Prostate gland (tissue), 2 donors: Measurements from ENCODE around the gene RPUSD4. TPM values are rescaled to one million over a fixed set of nuclear protein-coding genes. Genes with fewer than 3 reads are reported as not detected.

Experiments used
- DNase-seq: peaks from one replicate; pipeline ENCODE4 v3.0.0-alpha.2; 2019; ENCODE audit warnings: low spot score
- H3K27ac ChIP-seq, 2 donors: fragments of 200-600 bp; sonication (generic); 2 replicates each; pipeline ENCODE4 v1.5.1; 2017 to 2019
- H3K27me3 ChIP-seq: fragments of 200-600 bp; sonication (generic); replicated peaks from 2 replicates; pipeline ENCODE4 v1.5.1; 2019; ENCODE audit not compliant: insufficient read depth
- H3K36me3 ChIP-seq, 2 donors: fragments of 200-600 bp; sonication (generic); 1 replicate in 1 of 2; 2 replicates in 1 of 2; pipeline versions ENCODE4 v1.5.1 to v1.8.1; 2017 to 2019
- H3K4me1 ChIP-seq: fragments of 200-600 bp; sonication (generic); replicated peaks from 2 replicates; pipeline ENCODE4 v1.5.1; 2019
- H3K4me3 ChIP-seq, 2 donors: fragments of 200-600 bp; sonication (generic); 2 replicates each; pipeline ENCODE4 v1.5.1; 2017 to 2019
- H3K9me3 ChIP-seq: fragments of 200-600 bp; sonication (generic); 2 replicates; pipeline ENCODE4 v1.5.1; 2017
- POLR2A ChIP-seq: fragments of 450-650 bp; IDR thresholded peaks from one replicate; pipeline ENCODE4 v1.6.1; 2016; ENCODE audit warnings: antibody characterized with exemption, mild to moderate bottlenecking
- POLR2AphosphoS5 ChIP-seq: sonication (generic); formaldehyde crosslinking; IDR thresholded peaks from one replicate; pipeline ENCODE4 v1.6.1; 2017; ENCODE audit warnings: antibody characterized with exemption
- WGBS: methylation state at CpG from one replicate; pipeline ENCODE4 v1.1.5; 2018; 5-methylcytosine and 5-hydroxymethylcytosine counted together
- intact Hi-C: fragments of 100-400 bp; cut with DNase I; formaldehyde crosslinking; loops from one replicate; pipeline ENCODE4 v1.14.2; 2022
- total RNA-seq, 2 donors: library from RNA; depleted of rRNA; stranded (reverse); fragments of >200 nt; gene quantifications; one replicate each; pipeline ENCODE4 v1.1.0, GENCODE V29; 2016
- TF ChIP-seq, protein P1 (sequence below), 4 experiments: fragments of 200-600 bp in 2 of 4; fragments of 450-650 bp in 2 of 4; sonication (generic) in 2 of 4; IDR thresholded peaks; 1 replicate in 3 of 4; 2 replicates in 1 of 4; pipeline ENCODE4 v1.5.1; 2016 to 2019; ENCODE audit warnings: antibody characterized with exemption in 4 of 4, mild to moderate bottlenecking in 2 of 4, moderate library complexity in 2 of 4

Gene RPUSD4
- total RNA-seq, 2 donors from 2014 or later = 13.0 to 29.7 TPM

DNA sequence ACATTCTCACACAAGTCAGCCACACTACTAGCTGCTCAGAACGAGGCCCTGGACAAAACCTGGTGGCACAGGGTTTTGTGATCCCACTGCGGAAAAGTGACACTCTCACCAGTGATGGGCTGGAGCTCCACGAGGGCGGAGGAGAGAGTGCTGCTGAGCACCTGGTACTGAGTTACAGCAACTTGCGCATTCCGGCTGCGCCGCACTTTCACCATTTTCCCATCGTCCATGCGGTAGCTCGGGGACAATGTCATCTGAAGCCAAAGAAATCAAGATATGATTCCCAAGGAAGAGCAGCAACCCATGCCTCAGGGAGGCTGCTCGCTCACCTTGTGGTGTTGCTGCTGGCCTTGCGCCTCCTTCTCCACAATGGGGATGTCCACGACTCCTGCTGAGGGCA, 6.1 kb downstream of the RPUSD4 start:
- no peak overlapping the region for H3K27ac ChIP-seq
- no peak for DNase-seq
- intact Hi-C loops = no loop called here
- 96% methylated on average over 14 of the region's 14 CpGs for WGBS
- no peak for TF ChIP-seq POLR2AphosphoS5
- TF ChIP-seq, protein P1, sequence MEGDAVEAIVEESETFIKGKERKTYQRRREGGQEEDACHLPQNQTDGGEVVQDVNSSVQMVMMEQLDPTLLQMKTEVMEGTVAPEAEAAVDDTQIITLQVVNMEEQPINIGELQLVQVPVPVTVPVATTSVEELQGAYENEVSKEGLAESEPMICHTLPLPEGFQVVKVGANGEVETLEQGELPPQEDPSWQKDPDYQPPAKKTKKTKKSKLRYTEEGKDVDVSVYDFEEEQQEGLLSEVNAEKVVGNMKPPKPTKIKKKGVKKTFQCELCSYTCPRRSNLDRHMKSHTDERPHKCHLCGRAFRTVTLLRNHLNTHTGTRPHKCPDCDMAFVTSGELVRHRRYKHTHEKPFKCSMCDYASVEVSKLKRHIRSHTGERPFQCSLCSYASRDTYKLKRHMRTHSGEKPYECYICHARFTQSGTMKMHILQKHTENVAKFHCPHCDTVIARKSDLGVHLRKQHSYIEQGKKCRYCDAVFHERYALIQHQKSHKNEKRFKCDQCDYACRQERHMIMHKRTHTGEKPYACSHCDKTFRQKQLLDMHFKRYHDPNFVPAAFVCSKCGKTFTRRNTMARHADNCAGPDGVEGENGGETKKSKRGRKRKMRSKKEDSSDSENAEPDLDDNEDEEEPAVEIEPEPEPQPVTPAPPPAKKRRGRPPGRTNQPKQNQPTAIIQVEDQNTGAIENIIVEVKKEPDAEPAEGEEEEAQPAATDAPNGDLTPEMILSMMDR (IDR thresholded peaks at IDR 0.05) = no peak
- TF ChIP-seq POLR2A = no peak
- H3K27me3 ChIP-seq = no peaks in the 10 kb centered on the region
- peaks cover 2 to 10% of the 10 kb centered on the region in 2 donors for H3K36me3 ChIP-seq
- no peak overlapping the region for H3K4me3 ChIP-seq
- H3K4me1 ChIP-seq = no peaks in the 10 kb centered on the region
- H3K9me3 ChIP-seq = no peaks in the 10 kb centered on the region

DNA sequence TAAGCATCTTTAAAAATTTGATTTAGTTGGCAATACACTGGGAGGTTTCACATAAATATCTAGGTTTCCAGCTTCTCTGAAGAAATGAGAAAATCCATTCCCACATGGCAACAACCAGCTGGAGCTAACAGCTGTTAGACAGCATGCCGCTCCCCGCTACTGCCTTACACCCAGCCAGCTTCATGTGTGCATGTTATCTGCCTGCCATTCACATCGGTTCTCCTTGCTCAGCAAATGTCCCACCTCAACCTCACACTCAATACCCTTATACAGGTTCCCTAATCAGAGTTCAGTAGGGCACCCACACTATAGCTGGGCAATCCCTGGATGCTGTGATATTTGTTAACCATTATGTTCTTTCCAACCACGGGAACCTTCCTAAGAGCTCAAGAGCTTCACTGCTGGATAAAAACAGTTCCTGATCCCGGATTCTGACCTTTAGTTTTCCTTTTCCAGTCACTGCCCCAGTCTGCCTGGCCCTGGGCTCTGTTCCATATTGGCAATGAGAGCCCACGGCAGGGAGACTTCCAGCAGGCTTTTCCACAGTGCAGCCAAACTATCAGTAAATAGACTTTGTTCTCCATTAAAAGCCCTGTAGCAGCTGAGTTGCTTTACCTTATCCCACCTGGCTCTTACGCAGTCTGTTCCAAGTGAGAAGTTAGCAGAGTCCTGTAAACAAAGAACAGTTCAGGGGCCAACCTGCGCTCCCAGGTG, 8.6 kb downstream of the RPUSD4 start:
- intact Hi-C loops = no loop called here
- WGBS = 93% methylated on average over 8 of the region's 8 CpGs
- no peak overlapping the region for H3K27ac ChIP-seq

DNA sequence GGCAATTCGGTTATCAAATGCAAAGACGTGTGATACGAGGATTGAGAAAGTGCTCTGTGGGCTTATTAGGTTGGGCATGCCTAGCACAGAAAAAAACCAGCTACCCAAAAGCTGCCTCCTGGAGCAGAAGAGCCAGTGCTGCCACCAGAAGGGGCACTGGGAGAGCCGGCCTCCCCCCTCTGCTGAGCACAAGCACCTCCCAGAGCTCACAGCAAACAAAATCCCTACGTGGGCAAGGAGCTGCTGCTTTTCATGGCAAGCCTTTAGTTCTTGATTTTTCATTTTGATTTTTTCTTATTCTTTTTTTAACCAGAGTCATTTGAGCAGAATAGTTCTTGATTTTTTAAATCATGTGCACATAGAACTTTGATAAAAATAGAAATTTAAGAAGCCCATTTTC, 12.8 kb downstream of the RPUSD4 start:
- no peaks in the 10 kb centered on the region for H3K4me1 ChIP-seq
- peaks cover 0 to 7% of the 10 kb centered on the region in 2 donors for H3K36me3 ChIP-seq
- WGBS = 90% methylated on average over 5 of the region's 5 CpGs
- H3K4me3 ChIP-seq = no peak overlapping the region
- DNase-seq = no peak
- intact Hi-C loops = no loop called here
- H3K9me3 ChIP-seq = no peaks in the 10 kb centered on the region
- no peaks in the 10 kb centered on the region for H3K27me3 ChIP-seq
- TF ChIP-seq POLR2A (no peak), POLR2AphosphoS5 (no peak)
- TF ChIP-seq, protein P1 (IDR thresholded peaks at IDR 0.05) = no peak
- no peak overlapping the region for H3K27ac ChIP-seq

More for the DNA sequence above, 8.6 kb downstream of the RPUSD4 start:
- Histone ChIP-seq H3K9me3 (no peaks in the 10 kb centered on the region), H3K4me1 (no peaks in the 10 kb centered on the region), H3K36me3 (peaks cover 2 to 10% of the 10 kb centered on the region in 2 donors), H3K27me3 (no peaks in the 10 kb centered on the region), H3K4me3 (no peak overlapping the region)
- DNase-seq = no peak
- TF ChIP-seq POLR2AphosphoS5 (no peak), POLR2A (no peak)
- TF ChIP-seq, protein P1 (IDR thresholded peaks at IDR 0.05) = no peak

DNA sequence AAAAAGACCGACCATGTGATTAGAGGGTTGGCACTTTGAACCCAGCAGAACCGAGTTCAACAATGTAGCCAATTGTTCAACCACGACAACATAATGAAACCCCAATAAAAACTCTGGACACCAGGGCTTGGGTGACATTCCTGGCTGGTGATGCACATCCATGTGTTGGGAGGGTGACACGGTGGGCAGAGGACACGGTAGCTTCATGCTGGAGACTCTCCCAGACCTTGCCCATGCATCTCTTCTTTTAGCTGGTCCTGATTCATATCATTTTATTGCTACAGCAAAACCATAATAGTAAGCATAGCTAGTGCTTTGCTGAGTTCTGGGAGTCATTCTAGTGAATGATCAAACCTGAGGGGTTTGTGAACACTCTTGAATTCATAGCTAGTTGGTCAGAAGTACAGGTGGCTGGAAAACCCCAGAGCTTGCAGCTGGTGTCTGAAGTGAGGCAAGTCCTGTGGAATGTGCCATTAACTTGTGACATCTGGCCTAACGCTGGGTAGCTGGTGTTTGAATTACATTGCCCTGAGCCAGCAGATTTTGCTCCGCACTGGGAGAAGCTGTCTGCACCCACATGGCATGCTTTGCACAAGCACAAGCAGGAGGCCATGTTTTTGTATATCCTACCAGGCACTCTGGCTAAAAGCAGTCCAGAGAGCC, 14.0 kb downstream of the RPUSD4 start:
- DNase-seq = no peak
- no peak for TF ChIP-seq POLR2AphosphoS5
- TF ChIP-seq, protein P1 (IDR thresholded peaks at IDR 0.05) = no peak
- TF ChIP-seq POLR2A = no peak
- H3K27ac ChIP-seq = no peak overlapping the region
- H3K9me3 ChIP-seq = no peaks in the 10 kb centered on the region
- no peak overlapping the region for H3K4me3 ChIP-seq
- intact Hi-C loops = no loop called here
- no peaks in the 10 kb centered on the region for H3K4me1 ChIP-seq
- 72% methylated on average over 7 of the region's 7 CpGs for WGBS
- H3K27me3 ChIP-seq = no peaks in the 10 kb centered on the region
- no peaks in the 10 kb centered on the region for H3K36me3 ChIP-seq

DNA sequence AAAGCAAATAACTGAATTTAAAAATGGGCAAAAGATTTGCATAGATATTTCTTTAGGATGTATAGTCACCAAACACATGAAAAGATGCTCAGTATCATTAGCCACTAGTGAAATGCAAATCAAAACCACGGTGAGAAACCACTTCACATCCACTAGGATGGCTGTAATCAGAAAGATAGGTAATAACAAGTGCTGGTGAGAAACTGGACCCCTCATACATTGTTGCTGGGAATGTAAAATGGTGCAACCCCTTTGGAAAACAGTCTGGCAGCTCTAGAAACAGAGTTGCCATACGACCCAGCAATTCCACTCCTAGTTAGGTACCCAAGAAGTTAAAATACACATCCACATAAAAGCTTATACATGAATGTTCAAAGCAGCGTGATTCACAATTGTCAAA, 16.3 kb downstream of the RPUSD4 start:
- WGBS = 99% methylated on average over 3 of the region's 3 CpGs
- H3K4me1 ChIP-seq = no peaks in the 10 kb centered on the region
- no peak overlapping the region for H3K27ac ChIP-seq
- no peaks in the 10 kb centered on the region for H3K27me3 ChIP-seq
- TF ChIP-seq, protein P1 (IDR thresholded peaks at IDR 0.05) = no peak
- no peak for TF ChIP-seq POLR2A
- no peaks in the 10 kb centered on the region for H3K9me3 ChIP-seq
- intact Hi-C loops = no loop called here
- H3K4me3 ChIP-seq = no peak overlapping the region
- no peaks in the 10 kb centered on the region for H3K36me3 ChIP-seq
- no peak for DNase-seq
